Fibroblast of skin of abdomen (primary cell): Measurements from ENCODE around the gene PGLYRP3.
A peak's percentile ranks its signal among the peaks of the same experiment; 100 is the strongest.

Experiments used
- DNase-seq: peaks from one replicate; pipeline ENCODE4 v3.0.0-alpha.2; 2013

The PGLYRP3 gene

GRCh38 chr1:153313288-153313687 lies 536 bp upstream of the PGLYRP3 start:
- no peak for DNase-seq

GRCh38 chr1:153310526-153310925 lies 2.2 kb downstream of the PGLYRP3 start:
- DNase-seq = no peak

- DNase-seq = no peak
Observed at GRCh38 chr1:153309441-153309840, 3.3 kb downstream of the PGLYRP3 start.

- DNase-seq = no peak
Observed at GRCh38 chr1:153308540-153308939, 4.2 kb downstream of the PGLYRP3 start.

DNA sequence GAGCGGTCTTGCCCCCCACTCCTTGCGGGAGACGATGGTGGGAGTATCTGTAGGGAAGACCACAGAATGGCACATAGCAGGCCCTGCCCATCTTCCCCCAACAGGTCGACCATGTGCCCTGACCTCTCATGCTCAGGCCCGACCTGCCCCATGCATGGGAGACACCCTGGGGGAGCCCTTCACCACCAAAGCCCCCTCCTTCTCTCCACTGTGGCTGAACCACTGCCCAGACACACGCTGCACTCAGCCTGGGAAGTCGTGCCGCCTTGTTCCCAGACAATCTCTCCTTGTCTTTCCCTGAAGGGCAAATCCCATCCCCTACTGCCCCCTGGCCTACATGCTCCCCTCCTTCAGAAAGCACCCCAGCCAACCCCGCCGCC lies 5.5 kb downstream of the PGLYRP3 start:
- DNase-seq = no peak

DNA sequence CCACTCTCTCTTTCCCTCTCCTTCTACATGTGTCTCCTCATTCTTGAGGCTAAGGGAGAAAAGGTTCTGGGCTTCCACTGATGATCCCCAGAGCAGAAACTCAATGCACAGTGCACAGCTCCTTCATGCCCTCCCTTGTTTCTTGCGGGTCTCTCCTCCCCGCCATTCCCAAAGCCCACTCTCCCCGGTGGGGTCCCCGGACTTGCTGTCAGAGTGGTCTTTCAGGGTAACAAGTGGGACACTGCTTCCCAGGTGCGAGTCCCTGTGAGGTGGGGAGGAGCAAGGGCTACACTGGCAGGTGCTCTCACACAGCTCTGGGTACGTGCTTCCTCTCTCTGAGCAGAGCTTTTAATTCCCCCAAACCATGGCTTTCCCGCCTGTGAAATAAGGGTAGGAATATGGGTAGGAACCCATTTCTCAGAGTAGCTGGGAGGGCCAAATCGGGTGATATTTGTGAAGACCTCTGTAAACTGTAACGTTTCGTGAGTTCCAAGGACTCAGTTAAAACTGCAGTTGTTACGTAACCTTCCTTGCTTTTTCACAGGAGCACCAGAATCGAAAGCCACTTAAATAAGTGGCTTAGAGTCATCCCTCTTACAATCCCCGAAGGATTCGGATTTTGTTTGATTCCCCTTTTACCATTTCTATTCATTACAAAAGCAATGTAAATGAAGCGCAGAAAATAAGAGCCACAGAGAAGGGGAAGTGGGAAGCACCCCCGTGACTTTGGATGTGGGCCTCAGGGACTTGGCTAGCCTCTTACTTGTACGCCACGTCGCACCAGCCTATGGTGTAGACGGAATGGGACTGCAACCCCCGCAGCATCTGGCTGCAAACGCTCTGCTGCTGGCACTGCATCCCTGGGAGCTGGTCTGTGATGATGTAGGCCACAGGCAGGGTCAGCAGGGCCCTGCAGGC lies 6.2 kb downstream of the PGLYRP3 start:
- no peak for DNase-seq

- no peak for DNase-seq
Observed at GRCh38 chr1:153305682-153306081, 7.1 kb downstream of the PGLYRP3 start.

DNA sequence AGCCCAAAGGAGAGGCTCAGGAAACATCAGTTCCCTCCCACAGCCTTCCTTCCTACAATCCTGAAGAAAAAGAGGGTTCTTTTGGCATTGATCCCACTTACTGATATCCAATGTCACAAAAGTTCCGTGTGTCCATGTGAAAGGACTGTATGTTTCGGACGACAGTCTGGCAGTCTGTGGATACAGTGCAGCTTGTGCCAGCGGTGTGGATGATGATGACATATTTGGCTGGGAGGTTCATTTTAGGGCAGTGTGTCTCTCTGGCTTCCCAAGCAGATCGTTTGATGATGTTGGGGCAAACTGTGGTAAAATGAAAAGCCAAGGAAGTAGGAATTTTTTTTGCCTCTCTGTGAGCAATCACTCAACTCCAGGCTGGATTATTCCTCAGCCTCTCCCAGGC lies 10.4 kb downstream of the PGLYRP3 start:
- DNase-seq = no peak

DNA sequence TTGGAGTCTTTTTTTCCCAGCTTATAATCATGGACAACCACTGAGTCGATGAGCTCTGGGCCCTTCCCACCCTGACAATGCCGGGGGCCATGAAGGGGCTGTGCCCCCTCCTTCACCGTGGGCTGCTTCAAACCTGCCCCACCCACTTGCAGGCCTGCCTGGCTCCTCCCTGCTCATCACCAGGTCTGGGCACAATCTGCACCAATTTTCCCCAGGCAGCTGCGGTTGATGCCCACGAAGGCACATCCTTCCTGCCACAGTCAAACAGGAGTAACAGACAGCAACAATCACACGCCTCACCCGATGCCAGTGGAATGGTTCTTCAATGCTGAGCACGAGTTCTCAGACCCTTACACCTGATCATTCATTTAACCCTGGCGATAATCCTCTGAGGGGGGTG lies 18.9 kb downstream of the PGLYRP3 start:
- no peak for DNase-seq

- DNase-seq = no peak
Observed at GRCh38 chr1:153293480-153293775, 19.3 kb downstream of the PGLYRP3 start.

- DNase-seq = no peak
Observed at GRCh38 chr1:153292740-153293479, 19.8 kb downstream of the PGLYRP3 start.

GRCh38 chr1:153292185-153292584 lies 20.6 kb downstream of the PGLYRP3 start:
- DNase-seq = no peak

DNA sequence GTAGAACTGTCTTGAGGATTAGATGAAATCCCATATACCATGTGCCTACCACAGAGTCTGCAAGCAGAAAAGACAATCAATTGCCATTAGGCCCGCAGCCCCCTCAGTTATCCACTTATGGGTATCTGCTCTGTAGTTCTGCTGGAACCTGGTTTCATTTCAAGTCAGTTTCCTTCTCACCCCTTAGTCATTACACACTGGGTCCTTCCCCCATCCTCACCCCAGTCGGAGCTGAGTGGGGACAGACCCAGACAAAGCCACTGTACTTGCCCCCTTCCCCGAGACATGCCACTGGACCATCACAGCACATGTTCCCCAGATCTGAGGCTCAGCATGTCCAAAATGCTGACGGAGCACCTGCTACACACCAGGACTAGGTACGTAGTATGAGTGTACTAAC lies 21.2 kb downstream of the PGLYRP3 start:
- no peak for DNase-seq

GRCh38 chr1:153288634-153289275 lies 24.0 kb downstream of the PGLYRP3 start:
- DNase-seq = no peak

GRCh38 chr1:153277852-153278251 lies 34.9 kb downstream of the PGLYRP3 start:
- DNase-seq = no peak

DNA sequence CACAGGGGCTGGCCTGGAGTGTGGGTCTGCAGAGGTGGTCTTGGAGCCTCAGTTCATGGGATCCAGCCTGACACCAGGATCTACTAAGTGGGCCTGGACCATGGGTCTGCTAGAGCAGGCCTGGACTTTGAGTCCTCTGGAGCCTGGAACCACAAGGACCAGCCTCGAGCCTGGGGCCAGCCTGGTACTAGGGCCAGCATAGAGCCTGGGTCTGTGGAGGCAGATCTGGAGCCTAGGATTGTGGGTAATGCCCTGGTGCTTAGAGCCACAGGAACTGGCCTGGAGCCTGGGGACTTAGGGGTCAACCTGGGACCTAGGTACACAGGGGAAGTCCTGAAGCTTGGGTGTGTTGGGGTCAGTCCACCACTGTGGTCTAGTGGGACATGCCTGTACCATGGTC lies 40.6 kb downstream of the PGLYRP3 start:
- no peak for DNase-seq

DNA sequence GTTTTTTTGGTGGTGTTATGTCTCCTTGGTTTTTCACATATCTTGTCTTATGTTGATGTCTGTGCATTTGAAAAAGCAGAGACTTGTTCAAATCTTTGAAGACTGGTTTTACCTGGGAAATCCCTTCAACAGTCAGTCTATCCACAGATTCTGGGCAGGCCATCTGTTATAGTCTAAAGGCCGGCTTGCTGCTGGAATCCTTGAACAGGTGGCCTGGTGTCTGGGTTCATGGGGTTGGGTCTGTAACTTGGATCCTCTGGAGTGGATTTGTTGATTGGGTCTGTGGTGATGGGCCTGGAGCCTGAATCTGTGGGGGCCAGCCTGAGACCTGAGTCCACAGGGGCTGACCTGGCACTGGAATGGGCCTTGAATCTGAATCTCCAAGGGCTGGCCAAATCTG lies 41.0 kb downstream of the PGLYRP3 start:
- DNase-seq = no peak

DNA sequence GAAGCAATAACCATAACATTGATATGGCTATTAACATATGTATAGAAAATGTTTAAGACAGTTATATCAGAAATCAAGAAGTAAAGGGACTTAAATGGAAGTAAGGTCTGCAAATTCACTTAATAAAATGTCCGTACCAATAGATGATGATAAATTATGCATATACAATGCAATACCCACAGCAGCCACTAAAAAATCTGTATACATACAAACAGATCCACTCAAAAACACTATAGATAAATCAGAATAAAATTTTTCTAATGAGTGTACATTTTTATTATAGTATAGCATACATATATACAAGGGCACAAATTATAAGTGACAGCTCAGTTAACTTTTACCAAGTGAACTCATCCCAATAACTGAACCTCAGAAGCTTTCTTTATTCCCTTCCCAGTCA lies 47.3 kb downstream of the PGLYRP3 start:
- no peak for DNase-seq

DNA sequence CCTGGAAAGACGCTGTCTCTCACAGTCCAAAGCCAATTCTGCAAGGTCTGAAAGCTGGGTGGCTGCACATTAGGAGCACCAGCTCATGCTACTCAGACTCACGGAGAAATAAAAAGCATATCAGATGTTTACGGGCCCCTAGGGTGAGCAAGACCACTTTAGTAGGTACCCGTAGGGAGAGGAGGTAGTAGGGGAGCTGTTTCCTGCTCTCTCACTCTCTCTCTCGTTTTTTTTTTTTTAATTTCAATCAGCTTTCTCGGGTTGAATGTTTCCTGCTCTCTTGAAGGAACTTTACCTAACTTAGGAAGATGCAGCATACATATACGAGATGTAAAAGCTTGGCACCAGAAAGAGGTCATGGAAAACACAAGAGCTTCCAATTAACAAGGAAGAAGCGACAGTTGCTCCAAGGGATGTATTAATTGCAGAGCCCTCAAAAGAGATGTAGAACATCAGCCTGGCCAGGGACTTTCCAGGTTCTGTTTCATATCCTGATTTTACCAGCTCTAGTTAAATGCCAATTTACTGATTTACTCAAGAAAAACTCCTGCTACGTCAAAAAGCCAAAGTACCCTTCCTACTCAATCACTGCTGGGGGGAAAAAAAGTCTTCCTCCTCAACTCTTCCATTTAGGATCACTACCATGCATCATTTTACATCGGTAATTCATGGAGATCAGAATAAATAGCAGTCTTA lies 50.1 kb downstream of the PGLYRP3 start:
- DNase-seq = no peak

GRCh38 chr1:153262070-153262366 lies 50.7 kb downstream of the PGLYRP3 start:
- no peak for DNase-seq

DNA sequence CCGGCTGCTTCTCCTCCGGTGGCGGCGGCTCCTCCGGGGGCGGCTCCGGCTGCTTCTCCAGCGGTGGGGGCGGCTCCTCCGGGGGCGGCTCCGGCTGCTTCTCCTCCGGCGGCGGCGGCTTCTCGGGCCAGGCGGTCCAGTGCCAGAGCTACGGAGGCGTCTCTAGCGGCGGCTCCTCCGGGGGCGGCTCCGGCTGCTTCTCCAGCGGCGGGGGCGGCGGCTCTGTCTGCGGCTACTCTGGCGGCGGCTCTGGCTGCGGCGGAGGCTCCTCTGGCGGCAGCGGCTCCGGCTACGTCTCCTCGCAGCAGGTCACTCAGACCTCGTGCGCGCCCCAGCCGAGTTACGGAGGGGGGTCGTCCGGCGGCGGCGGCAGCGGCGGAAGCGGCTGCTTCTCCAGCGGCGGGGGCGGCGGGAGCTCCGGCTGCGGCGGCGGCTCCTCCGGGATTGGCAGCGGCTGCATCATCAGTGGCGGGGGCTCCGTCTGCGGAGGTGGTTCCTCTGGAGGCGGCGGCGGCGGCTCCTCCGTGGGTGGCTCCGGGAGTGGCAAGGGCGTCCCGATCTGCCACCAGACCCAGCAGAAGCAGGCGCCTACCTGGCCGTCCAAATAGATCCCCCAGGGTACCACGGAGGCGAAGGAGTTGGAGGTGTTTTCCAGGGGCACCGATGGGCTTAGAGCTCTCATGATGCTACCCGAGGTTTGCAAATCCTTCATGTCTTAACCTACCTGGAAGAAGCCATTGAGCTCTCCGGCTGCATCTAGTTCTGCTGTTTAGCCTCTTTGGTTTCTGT lies 51.3 kb downstream of the PGLYRP3 start:
- peak; percentile 19 for DNase-seq

DNA sequence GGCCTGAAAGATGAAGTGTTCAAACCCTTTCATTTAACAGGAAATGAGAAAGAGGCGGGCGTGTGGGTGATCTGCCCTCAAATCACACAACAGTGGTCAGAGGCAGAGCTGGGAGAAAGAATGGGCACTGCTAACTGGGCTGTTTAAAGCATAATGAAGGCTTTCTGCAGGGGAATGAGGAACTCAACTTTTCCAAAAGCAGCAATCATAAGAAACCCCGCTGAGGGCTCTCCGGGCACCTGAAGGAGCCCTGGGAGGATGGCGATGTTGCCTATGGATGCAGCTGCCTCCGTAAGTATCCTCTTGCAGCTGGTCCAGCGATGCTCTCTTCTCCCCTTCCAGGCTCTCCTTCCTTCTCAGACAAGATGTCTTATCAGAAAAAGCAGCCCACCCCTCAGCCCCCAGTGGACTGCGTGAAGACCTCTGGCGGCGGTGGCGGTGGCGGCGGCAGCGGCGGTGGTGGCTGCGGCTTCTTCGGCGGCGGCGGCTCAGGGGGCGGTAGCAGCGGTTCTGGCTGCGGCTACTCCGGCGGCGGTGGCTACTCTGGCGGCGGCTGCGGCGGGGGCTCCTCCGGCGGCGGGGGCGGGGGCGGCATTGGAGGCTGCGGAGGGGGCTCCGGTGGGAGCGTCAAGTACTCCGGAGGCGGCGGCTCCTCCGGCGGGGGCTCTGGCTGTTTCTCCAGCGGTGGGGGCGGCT lies 52.0 kb downstream of the PGLYRP3 start:
- DNase-seq = no peak
